KMS-11 (cell line): Measurements from ENCODE around the gene PPP1R9A.

Experiments used
- H2AFZ ChIP-seq: fragments of 200-600 bp; sonication (generic); 2 replicates; pipeline ENCODE4 v1.6.1; 2016; ENCODE audit warnings: antibody characterized with exemption, mixed run types, low read depth
- H3K27ac ChIP-seq: fragments of 200-600 bp; sonication (generic); 2 replicates; pipeline ENCODE4 v1.6.1; 2016; ENCODE audit warnings: mild to moderate bottlenecking, mixed run types
- H3K27me3 ChIP-seq: fragments of 200-600 bp; sonication (generic); 2 replicates; pipeline ENCODE4 v1.6.1; 2017; ENCODE audit warnings: mild to moderate bottlenecking, low read depth, mixed run types, moderate library complexity; ENCODE audit not compliant: insufficient read depth
- H3K36me3 ChIP-seq: fragments of 200-600 bp; sonication (generic); 2 replicates; pipeline ENCODE4 v1.6.1; 2017; ENCODE audit warnings: mild to moderate bottlenecking, mixed run types; ENCODE audit not compliant: insufficient read depth
- H3K4me1 ChIP-seq: fragments of 200-600 bp; sonication (generic); 2 replicates; pipeline ENCODE4 v1.6.1; 2016; ENCODE audit warnings: mild to moderate bottlenecking, low read depth, mixed run types; ENCODE audit not compliant: poor library complexity, severe bottlenecking
- H3K4me2 ChIP-seq: fragments of 200-600 bp; sonication (generic); 2 replicates; pipeline ENCODE4 v1.7.0; 2016; ENCODE audit warnings: mild to moderate bottlenecking, mixed run types
- H3K4me3 ChIP-seq: fragments of 200-600 bp; sonication (generic); IDR thresholded peaks from 2 replicates; pipeline ENCODE4 v1.6.1; 2017; ENCODE audit warnings: low read depth, low read length, mixed read lengths; ENCODE audit not compliant: insufficient read depth
- H3K79me2 ChIP-seq: fragments of 200-600 bp; sonication (generic); 2 replicates; pipeline ENCODE4 v1.6.1; 2016; ENCODE audit warnings: low read depth, mixed run types; ENCODE audit not compliant: insufficient read depth
- H3K9ac ChIP-seq: fragments of 200-600 bp; sonication (generic); 2 replicates; pipeline ENCODE4 v1.6.1; 2016; ENCODE audit warnings: mild to moderate bottlenecking, mixed run types
- H4K20me1 ChIP-seq: fragments of 200-600 bp; sonication (generic); 2 replicates; pipeline ENCODE4 v1.6.1; 2016; ENCODE audit warnings: mild to moderate bottlenecking, mixed run types; ENCODE audit not compliant: insufficient read depth
- CTCF ChIP-seq: fragments of 200-600 bp; sonication (generic); conservative IDR thresholded peaks from 2 replicates; pipeline ENCODE4 v1.6.1; 2017; ENCODE audit warnings: low read depth, mild to moderate bottlenecking, antibody characterized with exemption, low read length, moderate library complexity, mixed read lengths

Gene PPP1R9A

GRCh38 chr7:94923412-94923811 lies 16.0 kb downstream of the PPP1R9A start:
- Histone ChIP-seq H3K4me2 (no peak overlapping the region), H3K27me3 (no peaks in the 10 kb centered on the region), H3K27ac (no peak overlapping the region), H3K79me2 (no peaks in the 10 kb centered on the region), H4K20me1 (no peaks in the 10 kb centered on the region), H3K4me1 (peaks cover 3% of the 10 kb centered on the region), H3K4me3 (no peak overlapping the region), H2AFZ (no peak overlapping the region), H3K9ac (no peak overlapping the region), H3K36me3 (no peaks in the 10 kb centered on the region)
- no peak for TF ChIP-seq CTCF

- no peak overlapping the region for H3K4me3 ChIP-seq
- peaks cover 3% of the 10 kb centered on the region for H3K4me1 ChIP-seq
- no peaks in the 10 kb centered on the region for H3K79me2 ChIP-seq
- H3K4me2 ChIP-seq: no peak overlapping the region
- H3K27me3 ChIP-seq: no peaks in the 10 kb centered on the region
- H3K9ac ChIP-seq: no peak overlapping the region
- no peak for TF ChIP-seq CTCF
- H2AFZ ChIP-seq: no peak overlapping the region
- H4K20me1 ChIP-seq: no peaks in the 10 kb centered on the region
- H3K27ac ChIP-seq: no peak overlapping the region
- H3K36me3 ChIP-seq: no peaks in the 10 kb centered on the region
These were observed 20.8 kb downstream of the PPP1R9A start for GRCh38 chr7:94928168-94928707.

GRCh38 chr7:94933256-94933990 lies 26.0 kb downstream of the PPP1R9A start:
- no peak overlapping the region; the same call in 1 of the 2 replicates for H3K4me2 ChIP-seq
- H3K79me2 ChIP-seq: no peaks in the 10 kb centered on the region
- peaks cover 10% of the 10 kb centered on the region for H3K4me1 ChIP-seq
- H3K27ac ChIP-seq: no peak overlapping the region
- no peaks in the 10 kb centered on the region for H3K36me3 ChIP-seq
- no peaks in the 10 kb centered on the region for H3K27me3 ChIP-seq
- H4K20me1 ChIP-seq: no peaks in the 10 kb centered on the region
- H3K9ac ChIP-seq: no peak overlapping the region
- H3K4me3 ChIP-seq: no peak overlapping the region
- no peak for TF ChIP-seq CTCF
- no peak overlapping the region for H2AFZ ChIP-seq

- peaks cover under 1% of the 10 kb centered on the region for H3K4me1 ChIP-seq
- no peak for TF ChIP-seq CTCF
- H4K20me1 ChIP-seq: no peaks in the 10 kb centered on the region
- H3K79me2 ChIP-seq: no peaks in the 10 kb centered on the region
- no peak overlapping the region for H3K4me2 ChIP-seq
- H3K27me3 ChIP-seq: no peaks in the 10 kb centered on the region
- H3K36me3 ChIP-seq: no peaks in the 10 kb centered on the region
- no peak overlapping the region for H2AFZ ChIP-seq
- no peak overlapping the region for H3K27ac ChIP-seq
- no peak overlapping the region for H3K9ac ChIP-seq
- no peak overlapping the region for H3K4me3 ChIP-seq
These were observed 32.0 kb downstream of the PPP1R9A start for GRCh38 chr7:94939395-94939794.
